GM21390 (cell line): Measurements from ENCODE around the gene PRKG1.

Source experiments
- ATAC-seq: cut with Tn5 transposase; IDR thresholded peaks from one replicate; pipeline ENCODE4 v1.9.1; 2021; ENCODE audit not compliant: unreplicated experiment

The PRKG1 gene

DNA sequence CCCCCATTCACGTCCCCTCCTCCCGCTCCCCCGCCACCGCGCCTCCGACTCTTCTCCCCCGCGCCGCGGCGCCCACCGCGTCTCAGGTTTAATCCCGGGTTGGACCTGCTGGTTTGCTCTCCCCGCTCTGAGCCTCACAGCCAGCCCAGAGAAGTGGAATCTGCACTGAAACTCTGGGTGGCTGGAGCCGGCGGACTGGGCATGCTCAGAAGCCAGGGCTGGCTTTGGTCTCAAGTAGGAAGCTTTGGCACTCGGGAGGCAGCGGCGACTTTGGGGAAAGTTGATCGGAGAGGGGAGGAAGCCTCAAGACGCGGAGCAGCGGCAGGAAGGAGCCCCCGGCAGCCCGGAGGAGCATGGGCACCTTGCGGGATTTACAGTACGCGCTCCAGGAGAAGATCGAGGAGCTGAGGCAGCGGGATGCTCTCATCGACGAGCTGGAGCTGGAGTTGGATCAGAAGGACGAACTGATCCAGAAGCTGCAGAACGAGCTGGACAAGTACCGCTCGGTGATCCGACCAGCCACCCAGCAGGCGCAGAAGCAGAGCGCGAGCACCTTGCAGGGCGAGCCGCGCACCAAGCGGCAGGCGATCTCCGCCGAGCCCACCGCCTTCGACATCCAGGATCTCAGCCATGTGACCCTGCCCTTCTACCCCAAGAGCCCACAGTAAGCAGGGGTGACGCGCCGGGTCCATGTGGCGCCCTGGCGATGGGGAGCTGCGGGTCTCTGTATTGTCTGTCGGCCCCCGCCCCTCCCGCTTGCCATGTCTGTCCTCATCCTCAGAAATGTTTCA lies at the start of gene PRKG1:
Gene PRKG1 (plus strand): TSS at position 250 of the 791 bp plus-strand sequence.
- no peak for ATAC-seq

GRCh38 chr10:51028420-51028819 lies 45.9 kb upstream of the PRKG1 start:
- ATAC-seq, result no peak

- ATAC-seq, result no peak
These were observed 45.1 kb upstream of the PRKG1 start for GRCh38 chr10:51029172-51029641.

DNA sequence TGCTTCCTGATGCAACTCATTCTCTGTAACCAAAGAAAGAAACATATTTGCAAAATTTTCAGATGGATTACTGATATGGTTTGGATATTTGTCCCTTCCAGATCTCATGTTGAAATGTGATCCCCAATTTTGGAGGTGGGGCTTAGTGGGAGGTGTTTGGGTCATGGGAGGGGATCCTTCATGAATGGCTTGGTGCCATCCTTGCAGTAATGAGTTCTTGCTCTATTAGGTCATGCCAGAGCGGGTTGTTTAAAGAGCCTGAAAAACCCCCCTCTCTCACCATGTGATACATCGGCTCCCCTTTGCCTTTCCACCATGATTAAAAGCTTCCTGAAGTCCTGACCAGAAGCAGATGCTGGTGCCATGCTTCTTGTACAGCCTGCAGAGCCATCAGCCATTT lies 43.8 kb upstream of the PRKG1 start:
- ATAC-seq, result no peak

DNA sequence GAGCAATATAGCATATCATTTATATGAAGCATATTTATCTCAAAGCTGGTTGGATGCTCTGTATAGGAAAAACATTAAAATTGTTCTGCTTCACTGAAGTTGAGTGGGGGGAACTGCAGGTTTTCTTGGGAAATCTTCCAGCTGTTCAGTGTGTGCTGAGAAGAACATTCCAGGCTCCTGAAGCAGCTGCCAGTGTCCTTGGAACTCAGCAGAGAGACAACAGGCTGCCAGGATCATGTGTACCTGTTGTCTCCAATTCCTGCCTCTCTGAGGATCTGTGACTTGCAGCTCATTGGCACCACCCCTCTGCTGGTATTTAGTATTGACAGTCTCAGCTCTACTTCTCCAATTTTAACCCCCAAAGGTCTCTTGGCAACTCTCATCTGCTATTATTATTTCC lies 42.3 kb upstream of the PRKG1 start:
- no peak for ATAC-seq

- ATAC-seq, result no peak
These were observed 39.5 kb upstream of the PRKG1 start for GRCh38 chr10:51034769-51035168.

DNA sequence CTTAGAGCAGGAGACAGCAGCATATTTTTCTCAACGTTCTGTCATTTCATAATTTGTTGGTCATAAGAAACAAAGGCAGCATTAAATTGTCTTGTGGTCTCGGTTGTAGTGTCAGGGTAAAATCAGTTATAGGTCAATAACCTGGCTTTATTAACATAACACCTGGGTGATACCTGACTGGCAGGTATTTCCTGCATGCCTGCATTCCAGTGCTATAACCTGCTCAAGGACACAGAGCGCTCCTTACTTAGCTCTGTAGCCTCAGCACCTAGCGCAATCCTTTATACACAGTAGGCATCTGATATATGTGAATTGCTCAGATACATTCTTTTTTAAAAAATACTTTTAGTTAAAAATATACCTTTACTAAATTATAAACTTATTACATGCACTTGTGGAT lies 38.9 kb upstream of the PRKG1 start:
- ATAC-seq, result no peak

- no peak for ATAC-seq
These were observed 28.4 kb upstream of the PRKG1 start for GRCh38 chr10:51045871-51046270.

- ATAC-seq, result no peak
These were observed 27.6 kb upstream of the PRKG1 start for GRCh38 chr10:51046654-51047053.

DNA sequence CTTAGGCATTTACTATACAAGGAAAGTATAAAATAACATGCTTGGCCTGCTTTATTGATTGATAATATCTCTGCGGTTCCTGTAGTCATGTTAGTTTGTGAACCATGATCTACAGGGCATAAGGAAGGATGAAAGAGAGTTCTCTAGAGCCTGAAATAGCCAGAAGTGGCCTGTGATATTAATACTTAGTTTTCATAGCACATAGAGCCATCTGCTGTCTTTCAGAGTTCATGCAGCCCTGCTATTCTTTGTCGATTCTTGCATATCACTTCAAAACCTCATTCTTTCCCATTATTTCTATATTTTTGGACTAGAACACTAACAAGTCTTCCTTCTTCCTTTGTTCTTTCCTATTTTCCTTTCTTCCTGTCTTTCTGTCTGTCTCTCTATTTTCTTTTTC lies 26.4 kb upstream of the PRKG1 start:
- no peak for ATAC-seq

GRCh38 chr10:51048792-51049191 lies 25.5 kb upstream of the PRKG1 start:
- ATAC-seq, result no peak

GRCh38 chr10:51052163-51052562 lies 22.1 kb upstream of the PRKG1 start:
- ATAC-seq, result no peak

DNA sequence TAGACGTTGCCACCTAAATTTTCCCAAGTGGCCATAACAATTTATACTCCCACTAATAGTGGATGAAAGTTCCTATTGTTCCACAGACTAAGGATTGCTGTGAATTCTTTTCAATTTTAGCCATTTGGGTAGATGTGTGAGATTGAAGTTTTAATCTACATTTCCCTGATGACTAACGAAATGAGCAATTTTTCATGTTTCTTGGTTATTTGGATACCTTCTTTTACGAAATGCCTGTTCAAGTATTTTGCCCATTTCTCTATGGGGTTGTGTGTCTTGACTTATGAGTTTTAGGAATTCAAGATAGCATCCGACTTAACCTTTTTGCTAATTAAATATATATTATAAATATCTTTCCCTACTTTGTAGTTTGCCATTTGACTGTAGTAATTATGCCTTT lies 16.4 kb upstream of the PRKG1 start:
- ATAC-seq, result no peak

GRCh38 chr10:51063166-51063565 lies 11.1 kb upstream of the PRKG1 start:
- no peak for ATAC-seq

DNA sequence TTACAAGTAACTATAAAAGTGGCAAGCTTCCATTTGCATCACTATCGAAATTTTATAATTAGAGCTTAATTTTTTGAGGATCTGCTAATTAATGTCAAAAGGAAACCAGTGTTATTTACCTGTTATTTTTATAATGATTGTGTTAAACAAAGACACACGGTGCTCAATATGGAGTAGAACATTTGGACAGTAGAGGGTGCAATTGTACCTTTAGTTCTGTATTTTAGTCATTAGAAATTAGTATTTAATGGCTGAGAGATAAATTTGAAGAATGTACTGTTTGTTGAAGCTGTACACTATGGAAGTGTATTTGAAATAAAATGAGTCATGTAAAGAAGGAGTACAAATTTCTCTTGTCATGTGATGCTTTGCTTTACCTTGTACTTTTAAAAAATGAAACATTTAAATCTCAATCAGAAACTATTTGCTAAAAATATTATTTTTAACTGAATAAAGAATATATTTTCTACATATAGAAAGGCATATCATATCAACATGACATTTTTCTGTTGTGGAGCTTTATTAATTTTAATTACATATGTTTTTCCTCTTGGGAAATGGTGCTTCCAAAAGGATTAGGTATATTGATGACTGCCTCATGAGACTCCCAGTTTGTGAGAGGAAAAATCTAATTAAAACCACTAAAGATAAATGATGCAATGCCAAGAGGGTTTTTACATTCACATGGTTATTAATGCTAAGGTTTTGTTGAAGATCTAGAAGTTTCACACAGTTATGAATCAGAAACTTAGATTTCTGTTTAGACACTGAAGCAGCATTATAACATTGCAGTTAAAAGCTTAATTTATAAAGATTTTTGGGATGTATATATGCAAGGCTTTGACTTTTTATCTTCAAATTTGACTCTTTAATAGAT lies 10.4 kb upstream of the PRKG1 start:
- no peak for ATAC-seq

DNA sequence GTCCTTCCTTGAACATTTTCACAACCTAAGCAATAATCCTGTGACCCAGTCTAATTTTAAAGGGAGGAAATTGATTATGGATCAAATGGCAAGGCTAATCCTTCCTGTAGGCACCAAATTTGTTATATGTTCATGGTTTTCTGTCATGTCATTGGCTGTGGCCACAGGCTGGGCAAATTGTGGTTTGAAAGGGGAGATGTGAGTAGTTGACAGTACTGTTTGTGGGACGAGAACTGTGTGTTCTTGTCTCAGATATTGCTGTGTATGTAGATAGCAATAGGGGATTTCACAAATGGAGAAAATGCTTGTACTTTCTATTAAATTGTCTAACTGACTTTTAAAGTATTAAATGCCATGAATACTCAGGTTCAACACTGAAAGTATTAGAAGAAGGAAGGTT lies 8.1 kb upstream of the PRKG1 start:
- no peak for ATAC-seq

DNA sequence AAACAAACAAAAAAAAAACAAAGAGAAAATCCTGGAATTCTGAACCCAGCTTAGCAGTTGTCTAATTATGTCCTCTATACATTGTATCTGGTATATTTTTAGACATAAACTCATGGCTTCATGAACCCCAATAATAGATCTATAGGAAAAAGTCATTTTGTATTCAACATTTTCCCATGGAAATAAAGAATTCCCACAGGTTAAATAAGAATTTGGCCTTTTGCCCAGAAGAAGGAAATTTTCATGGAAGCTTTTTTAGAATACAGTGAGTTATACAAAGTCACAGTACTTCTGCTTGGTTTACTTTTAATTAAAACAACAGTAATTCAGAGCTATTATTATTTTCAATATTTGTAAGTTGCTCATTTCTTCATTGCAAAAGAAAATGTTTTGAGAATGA lies 2.1 kb upstream of the PRKG1 start:
- ATAC-seq, result no peak

GRCh38 chr10:51072921-51073434 lies 1.3 kb upstream of the PRKG1 start:
- ATAC-seq, result no peak

DNA sequence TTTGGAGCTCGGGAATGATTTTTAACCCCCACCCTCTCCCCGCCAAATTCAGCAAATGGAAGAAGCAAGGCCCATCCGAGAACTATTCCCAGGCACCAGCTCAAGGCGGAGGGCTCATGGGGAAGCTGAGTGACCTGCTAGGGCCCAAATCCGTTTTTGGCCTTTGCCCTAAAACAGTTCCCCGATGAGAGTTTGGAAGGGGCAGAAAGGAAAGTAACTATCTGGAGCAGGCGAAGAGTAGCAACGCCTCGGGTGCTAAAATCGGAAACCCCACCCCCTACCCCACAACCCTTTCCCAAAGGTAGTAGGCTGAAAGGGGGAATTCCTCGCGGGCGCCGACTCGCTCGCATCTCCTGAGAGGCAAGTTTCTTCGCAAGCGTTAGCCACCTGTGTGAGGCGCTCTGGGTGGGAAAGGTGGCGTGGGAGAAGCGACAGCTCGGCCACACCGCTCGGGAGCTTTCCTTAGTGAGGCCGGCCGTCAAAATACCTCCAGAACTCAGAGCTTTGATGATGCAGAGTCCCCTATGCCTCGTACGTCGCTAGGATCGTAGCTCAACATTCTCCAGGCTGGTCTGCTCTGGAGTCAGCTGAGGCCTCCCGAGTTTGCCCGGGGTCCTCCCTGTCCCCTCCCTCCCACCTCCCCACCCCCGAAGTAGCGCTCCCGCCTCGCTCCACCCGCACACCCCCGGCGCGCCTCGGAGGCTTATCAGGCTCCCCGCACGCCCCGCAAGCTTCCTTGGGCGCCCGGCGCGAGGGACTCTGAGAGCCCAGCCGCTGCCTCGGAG lies 642 bp upstream of the PRKG1 start:
- ATAC-seq, result no peak

DNA sequence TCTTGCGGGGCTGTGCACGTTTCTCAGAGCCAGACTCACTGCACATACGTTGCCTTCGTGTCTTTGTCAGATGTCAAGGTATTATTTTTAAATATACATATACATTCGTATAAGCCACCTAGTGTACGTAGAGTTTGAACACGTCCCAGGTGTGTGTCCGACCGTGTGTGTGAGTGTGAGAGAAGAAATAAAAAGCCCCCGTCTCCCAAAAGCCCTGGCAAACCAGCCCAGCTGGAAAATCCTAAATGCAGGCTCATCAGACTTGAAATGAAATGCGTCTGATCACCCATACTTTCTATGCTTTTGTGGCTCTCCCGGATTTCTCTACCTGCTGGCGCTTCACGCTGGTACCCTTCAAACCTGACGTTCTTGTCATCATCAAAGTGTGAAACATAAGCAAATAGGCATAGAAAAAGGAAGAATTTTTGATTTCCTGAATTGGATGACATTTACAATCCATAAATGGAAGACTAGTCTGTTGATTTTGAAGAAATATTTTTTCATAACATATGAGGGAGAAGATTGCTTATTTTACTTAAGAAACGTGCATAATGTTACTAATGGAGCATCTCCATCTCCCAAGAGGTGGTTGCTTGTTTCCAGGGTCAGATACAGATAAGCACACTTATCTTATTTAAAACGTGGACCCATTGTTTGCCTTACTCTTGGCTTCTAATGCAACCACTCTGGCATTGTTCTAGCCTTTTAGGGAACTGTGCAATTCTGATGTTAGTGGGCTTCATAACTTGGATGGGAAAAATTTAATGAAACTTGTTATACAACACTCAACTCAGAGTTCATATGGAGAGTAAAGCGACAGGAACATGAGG lies 971 bp downstream of the PRKG1 start:
- no peak for ATAC-seq
